ENCODE data around the gene SRC. TPM values are rescaled to one million over a fixed set of nuclear protein-coding genes. Genes with fewer than 3 reads are reported as not detected.

SRC gene
- total RNA-seq, 4 donors from 2014 or later: 10.3 to 21.4 (median 12.9) TPM

GRCh38 chr20:37431786-37432185, 85.8 kb downstream of the SRC start:
- TF ChIP-seq, protein P1, sequence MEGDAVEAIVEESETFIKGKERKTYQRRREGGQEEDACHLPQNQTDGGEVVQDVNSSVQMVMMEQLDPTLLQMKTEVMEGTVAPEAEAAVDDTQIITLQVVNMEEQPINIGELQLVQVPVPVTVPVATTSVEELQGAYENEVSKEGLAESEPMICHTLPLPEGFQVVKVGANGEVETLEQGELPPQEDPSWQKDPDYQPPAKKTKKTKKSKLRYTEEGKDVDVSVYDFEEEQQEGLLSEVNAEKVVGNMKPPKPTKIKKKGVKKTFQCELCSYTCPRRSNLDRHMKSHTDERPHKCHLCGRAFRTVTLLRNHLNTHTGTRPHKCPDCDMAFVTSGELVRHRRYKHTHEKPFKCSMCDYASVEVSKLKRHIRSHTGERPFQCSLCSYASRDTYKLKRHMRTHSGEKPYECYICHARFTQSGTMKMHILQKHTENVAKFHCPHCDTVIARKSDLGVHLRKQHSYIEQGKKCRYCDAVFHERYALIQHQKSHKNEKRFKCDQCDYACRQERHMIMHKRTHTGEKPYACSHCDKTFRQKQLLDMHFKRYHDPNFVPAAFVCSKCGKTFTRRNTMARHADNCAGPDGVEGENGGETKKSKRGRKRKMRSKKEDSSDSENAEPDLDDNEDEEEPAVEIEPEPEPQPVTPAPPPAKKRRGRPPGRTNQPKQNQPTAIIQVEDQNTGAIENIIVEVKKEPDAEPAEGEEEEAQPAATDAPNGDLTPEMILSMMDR (IDR thresholded peaks at IDR 0.05; ENCODE audit: low read depth): no peak

DNA sequence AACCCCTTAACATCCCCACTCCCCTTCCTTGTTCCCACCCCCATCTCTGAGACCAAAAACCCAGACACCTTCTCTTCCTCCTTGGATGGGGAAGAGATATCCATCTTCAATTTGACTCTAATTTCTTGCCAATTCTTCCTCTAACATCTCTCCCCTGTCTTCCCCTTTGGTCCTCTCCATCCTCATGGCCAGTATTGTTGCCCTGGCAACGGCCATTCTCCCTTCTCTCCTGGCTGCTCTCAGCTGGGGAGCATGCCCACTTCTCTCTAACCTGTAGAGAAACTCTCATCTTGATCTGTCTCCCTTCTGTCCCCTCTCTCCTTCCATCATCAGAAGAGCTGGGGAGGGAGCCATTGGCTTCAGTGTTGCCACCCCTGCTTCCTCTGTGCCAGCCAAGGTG, 86.7 kb downstream of the SRC start:
- TF ChIP-seq, protein P1 (IDR thresholded peaks at IDR 0.05; ENCODE audit: low read depth): no peak

DNA sequence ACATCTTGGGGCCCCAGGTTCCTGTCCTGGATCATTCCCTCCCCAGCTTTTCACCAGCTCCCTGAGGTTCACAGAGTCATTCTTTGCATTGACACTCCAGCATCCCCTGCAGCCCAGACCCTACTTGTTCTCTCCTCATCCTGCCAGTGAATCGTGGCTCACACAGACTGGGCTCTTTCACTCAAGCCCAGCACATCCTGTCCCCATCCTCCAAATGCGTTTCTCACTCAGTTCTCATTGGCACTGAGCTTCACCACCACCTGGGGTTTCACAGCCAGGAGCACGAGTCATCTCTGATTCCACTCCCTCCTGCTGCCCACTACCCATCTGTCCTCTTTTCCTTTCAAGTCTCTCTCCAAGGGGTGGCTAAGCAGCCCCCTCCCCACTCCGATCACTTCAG, 89.7 kb downstream of the SRC start:
- TF ChIP-seq, protein P1 (IDR thresholded peaks at IDR 0.05; ENCODE audit: low read depth): no peak

DNA sequence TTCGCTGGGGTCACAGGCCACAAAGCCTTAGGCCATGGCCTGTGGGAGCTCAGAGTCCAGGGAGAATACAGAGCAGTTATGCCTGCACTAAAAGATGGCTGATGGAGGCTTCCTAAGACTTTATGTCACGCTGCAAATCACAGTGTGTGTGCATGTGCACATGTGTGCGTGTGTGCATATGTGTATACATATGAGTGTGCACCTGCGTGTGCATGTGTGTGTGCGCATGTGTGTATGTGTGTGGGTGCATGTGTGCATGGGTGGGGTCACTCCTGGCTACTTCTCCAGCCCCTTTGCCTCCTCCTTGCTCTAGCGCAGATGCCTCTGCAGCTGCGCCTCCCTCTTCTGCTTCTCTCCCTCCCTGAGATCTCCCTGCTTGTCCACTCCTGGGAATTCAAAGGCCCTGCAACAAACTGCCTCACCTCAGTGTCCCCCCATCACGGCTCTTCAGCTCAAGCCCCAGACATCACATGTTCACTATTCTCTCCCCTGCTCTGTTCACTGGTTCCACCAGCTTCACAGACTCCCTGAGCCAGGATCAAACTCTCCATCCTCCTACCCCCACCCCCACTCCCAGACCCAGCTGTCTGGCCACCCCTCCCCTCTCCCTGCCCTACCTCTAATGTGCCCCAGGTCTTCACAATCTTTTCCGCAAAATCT, 90.7 kb downstream of the SRC start:
- TF ChIP-seq, protein P1 (IDR thresholded peaks at IDR 0.05; ENCODE audit: low read depth): no peak

GRCh38 chr20:37437676-37438075, 91.7 kb downstream of the SRC start:
- TF ChIP-seq, protein P1 (IDR thresholded peaks at IDR 0.05; ENCODE audit: low read depth): no peak

DNA sequence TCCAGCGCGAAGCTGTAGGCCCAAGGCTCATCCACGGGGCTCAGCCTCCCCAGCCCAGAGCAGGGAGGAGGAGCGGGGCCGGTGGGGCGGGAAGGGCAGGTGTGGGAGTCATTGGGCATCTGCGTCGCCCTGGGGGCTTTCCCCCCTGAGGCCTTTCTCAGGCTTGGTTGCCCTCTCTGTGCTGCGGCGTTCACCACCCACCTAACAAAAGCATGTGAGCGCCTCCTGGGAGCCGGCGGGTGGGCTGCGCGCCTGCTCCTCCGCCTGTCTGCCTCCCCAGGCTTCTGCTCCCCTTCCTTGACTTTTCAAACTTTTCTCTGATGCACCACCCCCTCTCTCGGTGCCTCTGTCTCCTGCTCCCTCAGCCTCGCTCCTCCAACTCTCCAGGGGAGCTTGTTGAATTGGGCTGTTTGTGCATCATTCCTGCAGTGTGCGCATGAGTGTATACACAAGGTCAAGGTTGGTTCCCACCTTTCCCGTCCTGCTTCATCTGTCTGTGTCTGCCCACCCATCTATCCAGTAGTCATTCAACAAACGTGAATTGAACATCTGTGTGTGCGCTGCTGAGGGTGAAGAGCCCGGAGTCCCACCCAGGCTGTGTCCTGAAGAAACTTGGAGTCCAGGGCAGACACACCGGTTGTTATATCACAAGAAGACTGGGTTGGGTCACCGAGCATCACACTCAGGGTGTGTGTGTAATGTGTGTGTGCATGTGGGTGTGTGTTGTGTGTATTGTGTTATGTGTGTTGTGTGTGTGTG, 92.7 kb downstream of the SRC start:
- TF ChIP-seq, protein P1 (IDR thresholded peaks at IDR 0.05; ENCODE audit: low read depth): no peak

GRCh38 chr20:37439223-37439933, 93.4 kb downstream of the SRC start:
- TF ChIP-seq, protein P1 (IDR thresholded peaks at IDR 0.05; ENCODE audit: low read depth): no peak

Data from subcutaneous adipose tissue (tissue), 4 donors.